GM21367 (cell line): ENCODE measurements around the gene TNFRSF8.
"Not testable (repeated sequence)": the region's sequence is repeated elsewhere in the genome, so short reads cannot be mapped to it uniquely, and the experiment has no call there.

Source experiments
- ATAC-seq: cut with Tn5 transposase; IDR thresholded peaks from one replicate; pipeline ENCODE4 v1.9.1; 2021; ENCODE audit not compliant: unreplicated experiment

TNFRSF8 gene

DNA sequence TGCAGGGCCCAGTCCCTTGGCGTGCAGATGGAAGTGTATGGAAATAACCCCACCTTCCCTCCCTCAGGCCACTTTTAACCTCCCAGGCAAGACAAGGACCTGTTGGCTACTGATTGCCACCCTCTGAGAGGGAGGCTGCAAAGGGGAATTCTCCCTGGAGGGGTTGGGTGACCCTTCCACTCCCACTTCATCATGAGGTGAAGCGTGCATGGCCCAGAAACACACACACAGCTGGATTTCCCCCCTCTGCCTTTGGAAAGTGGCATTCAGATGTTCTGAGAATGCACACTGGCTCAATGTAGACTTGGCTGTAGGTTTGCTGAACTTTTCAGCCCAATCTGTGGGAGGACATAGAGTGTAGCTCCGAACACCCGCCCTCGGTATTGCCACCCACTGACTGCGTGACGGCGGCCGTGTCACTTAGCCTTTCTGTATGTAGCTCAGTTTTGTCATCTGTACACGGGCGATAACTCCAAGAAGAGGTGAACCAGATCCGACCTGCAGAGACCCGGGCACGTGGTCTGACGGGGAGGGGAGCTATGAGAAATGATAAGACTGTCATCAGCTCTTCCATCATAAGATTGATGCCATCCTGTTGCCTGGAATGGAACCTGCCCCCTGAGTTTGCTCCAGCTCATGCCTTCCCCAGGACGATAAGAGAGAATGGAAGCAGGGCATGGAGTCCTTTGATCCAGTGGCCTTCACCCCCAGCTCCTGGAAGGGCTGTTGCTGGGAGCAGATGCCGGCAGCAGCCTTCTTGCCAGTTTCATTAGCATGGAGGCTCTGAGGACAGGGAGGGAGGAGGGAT lies 24.5 kb upstream of the TNFRSF8 start:
- ATAC-seq, result no peak

DNA sequence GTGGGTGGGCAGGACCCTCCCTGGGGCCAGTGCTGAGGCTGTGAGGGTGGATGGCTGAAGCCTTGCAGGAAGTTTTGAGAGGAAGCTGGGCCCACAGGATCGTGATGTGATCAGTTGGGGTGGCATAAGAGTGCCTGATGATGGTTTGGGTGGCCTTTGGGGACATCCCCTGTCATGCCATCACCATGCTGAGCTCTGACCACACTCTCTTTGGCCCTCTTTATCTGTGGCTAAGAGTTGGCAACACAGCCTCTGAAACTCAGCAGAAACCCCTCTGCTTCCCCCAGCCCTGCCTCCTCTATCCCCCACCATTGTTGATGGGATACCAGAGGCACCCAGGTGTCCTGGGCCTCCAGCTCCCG lies 24.0 kb upstream of the TNFRSF8 start:
- ATAC-seq, result no peak

- not testable (repeated sequence) for ATAC-seq
These were observed 23.2 kb upstream of the TNFRSF8 start for GRCh38 chr1:12039824-12040456.

GRCh38 chr1:12040457-12041051 lies 22.5 kb upstream of the TNFRSF8 start:
- ATAC-seq, result peak; percentile 53

DNA sequence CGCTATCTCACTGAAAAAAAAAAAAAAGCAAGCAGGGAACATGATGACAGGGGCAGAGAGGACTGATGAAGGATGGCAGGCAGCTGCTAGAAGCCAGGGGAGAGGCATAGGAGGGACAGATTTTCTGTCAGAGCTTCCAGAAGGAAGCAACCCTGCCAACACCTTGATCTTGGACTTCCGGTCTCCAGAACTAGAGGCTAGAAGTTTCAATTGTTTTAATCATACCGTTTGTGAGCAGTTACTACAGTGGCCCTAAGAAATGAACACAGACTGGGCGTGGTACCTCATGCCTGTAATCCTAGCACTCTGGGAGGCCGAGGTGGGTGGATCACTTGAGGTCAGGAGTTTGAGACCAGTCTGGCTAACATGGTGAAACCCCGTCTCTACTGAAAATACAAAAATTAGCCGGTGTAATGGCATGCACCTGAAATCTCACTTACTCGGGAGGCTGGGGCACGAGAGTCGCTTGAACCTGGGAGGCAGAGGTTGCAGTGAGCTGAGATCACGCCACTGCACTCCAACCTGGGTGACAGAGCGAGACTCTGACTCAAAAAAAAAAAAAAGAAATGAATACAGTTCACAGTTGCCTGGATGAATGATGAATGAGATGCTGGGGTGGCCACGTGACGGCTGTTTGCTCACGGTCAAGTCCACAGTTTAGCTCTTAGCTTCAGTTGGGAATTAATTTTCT lies 18.8 kb upstream of the TNFRSF8 start:
- not testable (repeated sequence) for ATAC-seq

DNA sequence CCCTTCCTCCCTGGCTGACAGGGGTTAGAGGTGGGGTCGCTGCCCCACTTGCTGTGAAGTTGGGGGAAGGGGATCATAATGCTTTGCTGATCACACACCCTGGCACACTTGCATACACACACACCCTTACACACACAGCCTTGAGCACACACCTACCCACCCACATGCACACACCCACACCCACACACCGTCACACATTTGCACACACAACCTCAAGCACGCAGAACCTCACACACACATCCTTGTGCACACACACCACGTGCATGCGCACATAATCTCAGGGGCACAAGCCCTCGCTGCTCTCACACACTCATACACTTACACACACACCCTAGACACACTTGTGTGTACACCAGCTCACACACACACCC lies 16.4 kb upstream of the TNFRSF8 start:
- ATAC-seq, result no peak

GRCh38 chr1:12047120-12047876 lies 15.8 kb upstream of the TNFRSF8 start:
- ATAC-seq, result peak; percentile 39

DNA sequence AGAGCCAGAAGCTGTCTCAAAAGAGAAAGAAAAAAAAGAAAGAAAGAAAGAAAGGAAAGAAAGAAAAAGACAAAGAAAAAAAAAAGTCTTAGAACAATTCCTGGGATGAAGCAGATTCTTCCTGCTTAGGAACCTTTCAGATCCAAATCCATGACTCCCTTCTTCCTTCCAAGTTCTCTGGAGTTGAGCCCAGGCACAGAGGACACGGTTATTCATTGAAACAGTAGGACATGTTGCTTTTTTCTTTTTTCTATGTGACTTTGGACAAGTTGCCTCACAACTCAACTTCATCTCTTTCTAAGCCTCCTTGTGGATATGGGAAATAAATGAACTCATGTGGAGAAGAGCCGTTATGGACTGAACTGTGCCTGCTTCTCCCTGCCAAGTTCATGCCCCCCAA lies 14.7 kb upstream of the TNFRSF8 start:
- ATAC-seq, result no peak

DNA sequence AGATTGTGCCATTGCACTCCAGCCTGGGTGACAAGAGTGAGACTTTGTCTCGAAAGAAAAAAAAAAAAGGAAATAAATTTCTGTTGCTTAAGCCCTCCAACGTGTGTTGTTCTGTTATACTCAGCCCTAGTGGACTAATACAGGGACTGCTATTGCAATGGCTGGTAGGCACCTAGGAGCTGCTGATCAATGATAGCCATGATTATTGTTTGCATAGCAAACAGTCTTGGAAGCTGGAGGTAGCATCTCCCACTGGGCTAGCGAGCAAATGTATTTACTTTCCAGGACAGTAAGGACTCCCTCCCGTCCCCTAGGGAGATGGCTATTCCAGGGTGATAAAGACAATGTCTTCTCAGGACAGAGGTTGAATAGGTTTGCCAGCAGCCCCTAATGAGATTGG lies 13.5 kb upstream of the TNFRSF8 start:
- no peak for ATAC-seq

- ATAC-seq, result no peak
These were observed 11.7 kb upstream of the TNFRSF8 start for GRCh38 chr1:12051361-12051760.

- peak; percentile 47 for ATAC-seq
These were observed 11.0 kb upstream of the TNFRSF8 start for GRCh38 chr1:12052008-12052573.

- ATAC-seq, result no peak
These were observed 10.0 kb upstream of the TNFRSF8 start for GRCh38 chr1:12052997-12053686.

DNA sequence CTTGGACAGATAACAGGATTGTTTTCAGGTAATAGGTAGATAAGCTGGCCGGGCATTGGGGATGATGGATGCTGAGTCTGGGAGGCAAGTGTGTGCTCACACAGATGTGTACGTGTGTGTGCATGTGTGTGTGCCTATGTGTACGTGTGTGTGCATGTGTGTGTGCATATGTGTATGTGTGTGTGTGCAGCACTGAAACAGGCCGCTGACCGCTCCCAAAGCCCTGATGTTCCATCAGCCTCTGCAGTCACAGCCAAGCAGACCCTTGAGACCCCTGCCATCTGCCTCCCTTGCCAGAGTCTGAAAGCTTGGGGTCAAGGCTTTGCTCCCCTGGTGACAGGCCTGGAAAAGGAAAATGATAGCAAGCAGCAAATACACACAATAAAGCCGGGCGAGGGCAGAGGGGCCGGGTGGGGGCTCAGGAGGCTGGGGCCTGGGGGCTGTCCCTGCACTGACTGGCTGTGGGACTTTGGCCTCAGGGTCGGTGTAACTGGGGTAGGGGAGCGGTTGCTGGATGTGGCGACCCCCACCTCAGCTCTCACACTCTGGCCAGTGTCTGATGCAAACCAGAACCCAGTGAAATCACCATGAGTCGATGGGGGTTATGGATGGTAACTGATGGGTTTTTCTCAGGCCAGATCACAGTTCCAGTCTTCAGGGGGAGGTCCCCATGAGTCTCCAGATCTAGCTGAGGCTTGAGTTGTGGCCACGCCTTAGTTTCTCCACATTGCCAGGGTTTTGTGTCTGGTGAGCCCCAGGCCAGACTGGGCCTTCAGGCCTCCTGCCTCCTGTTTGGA lies 9.2 kb upstream of the TNFRSF8 start:
- no peak for ATAC-seq

- ATAC-seq, result no peak
These were observed 7.8 kb upstream of the TNFRSF8 start for GRCh38 chr1:12055259-12055658.

DNA sequence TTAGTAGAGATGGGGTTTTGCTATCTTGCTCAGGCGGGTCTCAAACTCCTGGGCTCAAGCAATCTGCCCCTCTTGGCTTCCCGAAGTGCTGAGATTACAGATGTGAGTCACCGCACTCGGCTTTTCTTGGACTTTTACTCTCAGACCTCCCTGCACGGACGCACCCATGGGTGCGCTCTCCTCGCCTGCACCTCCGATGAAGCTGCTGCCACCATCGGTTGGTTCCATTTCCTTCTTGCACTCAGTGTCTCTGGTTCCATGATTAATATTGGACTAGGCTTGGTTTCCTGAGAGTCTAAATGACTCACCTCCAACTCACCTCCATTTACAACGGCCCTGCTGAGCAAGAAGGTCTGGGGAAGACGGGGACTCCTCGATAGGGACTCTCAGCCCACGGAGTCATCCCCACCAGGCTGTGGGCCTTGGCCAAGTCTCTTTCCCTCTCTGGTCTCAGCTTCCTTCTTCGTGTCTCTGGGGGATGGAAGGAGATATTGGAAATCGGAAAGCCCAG lies 6.7 kb upstream of the TNFRSF8 start:
- no peak for ATAC-seq

GRCh38 chr1:12057382-12057781 lies 5.7 kb upstream of the TNFRSF8 start:
- no peak for ATAC-seq

- ATAC-seq, result no peak
These were observed 5.0 kb upstream of the TNFRSF8 start for GRCh38 chr1:12057940-12058687.

GRCh38 chr1:12059226-12059625 lies 3.9 kb upstream of the TNFRSF8 start:
- no peak for ATAC-seq
